A549 (cell line): ENCODE measurements around the gene ZNF497. TPM values are rescaled to one million over a fixed set of nuclear protein-coding genes. Genes with fewer than 3 reads are reported as not detected.

Experiments
- ATAC-seq, 2 experiments: fragments of 200-7000 bp in 1 of 2; fragments of >200 bp in 1 of 2; cut with Nextera tagmentation in 1 of 2; cut with Tn5 transposase in 1 of 2; 3 replicates each; pipeline versions ENCODE4 v1.8.0 to v1.9.1; 2018 to 2020; ENCODE audit warnings: mild to moderate bottlenecking in 1 of 2, moderate library complexity in 1 of 2
- CTCF ChIA-PET: fragments of 300-600 bp; sonication (Branson Sonifier 250); formaldehyde crosslinking; extraction: SDS; loops from one replicate; lab custom pipeline; 2021; ENCODE audit warnings: antibody characterized with exemption, inconsistent platforms; lab: Yijun Ruan, JAX
- POLR2A ChIA-PET: fragments of 350-600 bp; formaldehyde crosslinking; extraction: SDS; loops from one replicate; lab custom pipeline; 2021; ENCODE audit warnings: antibody characterized with exemption, inconsistent platforms; lab: Yijun Ruan, JAX
- DNase-seq, 2 experiments: peaks; one replicate each; pipeline versions ENCODE4 v3.0.0 to v3.0.0-alpha.2; 2011 to 2016; ENCODE audit warnings: low read depth in 1 of 2, low spot score in 1 of 2
- FAIRE-seq: peaks from 2 replicates; lab custom pipeline; 2011; peaks lifted over from hg19 to GRCh38; lab: Jason Lieb, UNC
- H3K27ac ChIP-seq, 2 experiments: fragments of >200 bp; sonication (Bioruptor Twin); formaldehyde crosslinking; 3 replicates each; pipeline ENCODE4 v1.5.1; 2016 to 2017
- H3K4me1 ChIP-seq: fragments of >200 bp; sonication (Bioruptor Twin); formaldehyde crosslinking; 3 replicates; pipeline ENCODE4 v1.6.1; 2016
- H3K4me2 ChIP-seq: fragments of >200 bp; sonication (Bioruptor Twin); formaldehyde crosslinking; 3 replicates; pipeline ENCODE4 v1.6.1; 2016
- H3K4me3 ChIP-seq: fragments of >200 bp; sonication (Bioruptor Twin); formaldehyde crosslinking; 3 replicates; pipeline ENCODE4 v1.5.1; 2016
- H3K9me3 ChIP-seq: fragments of >200 bp; sonication (Bioruptor Twin); formaldehyde crosslinking; 3 replicates; pipeline ENCODE4 v1.6.1; 2016
- BCL3 ChIP-seq: fragments of >200 bp; sonication (Bioruptor Twin); formaldehyde crosslinking; IDR thresholded peaks from 3 replicates; pipeline ENCODE4 v1.6.1; 2016
- CBX2 ChIP-seq: fragments of 200-600 bp; sonication (generic); IDR thresholded peaks from 2 replicates; pipeline ENCODE4 v1.6.1; 2016; ENCODE audit warnings: low read depth, mild to moderate bottlenecking, borderline replicate concordance
- CBX8 ChIP-seq: fragments of 200-600 bp; sonication (generic); IDR thresholded peaks from 2 replicates; pipeline ENCODE4 v1.6.1; 2016
- CEBPB ChIP-seq, 2 experiments: fragments of >200 bp in 1 of 2; sonication (Bioruptor Twin) in 1 of 2; formaldehyde crosslinking in 1 of 2; IDR thresholded peaks; 2 replicates each; pipeline ENCODE4 v1.6.1; 2012 to 2016
- CHD2 ChIP-seq: fragments of 150-350 bp; IDR thresholded peaks from 2 replicates; pipeline ENCODE4 v1.6.1; 2014; ENCODE audit warnings: low read length; ENCODE audit not compliant: partially characterized antibody
- CTCF ChIP-seq: fragments of >200 bp; sonication (Bioruptor Twin); formaldehyde crosslinking; IDR thresholded peaks from 3 replicates; pipeline ENCODE4 v1.5.1; 2016
- ELK1 ChIP-seq: fragments of 150-350 bp; IDR thresholded peaks from 2 replicates; pipeline ENCODE4 v1.6.1; 2014; ENCODE audit warnings: low read depth, mild to moderate bottlenecking, low read length
- FOSL2 ChIP-seq, 2 experiments: fragments of 450-650 bp in 1 of 2; fragments of >200 bp in 1 of 2; sonication (Bioruptor Twin) in 1 of 2; formaldehyde crosslinking; IDR thresholded peaks; 2 replicates each; pipeline versions ENCODE4 v1.5.0 to v1.6.1; 2016 to 2020; ENCODE audit warnings: mild to moderate bottlenecking in 1 of 2, moderate library complexity in 1 of 2
- HMGXB4 ChIP-seq: fragments of 250-450 bp; sonication (Bioruptor Pico); IDR thresholded peaks from 2 replicates; pipeline ENCODE4 v1.5.0; 2021; ENCODE audit warnings: mild to moderate bottlenecking, moderate library complexity, borderline replicate concordance
- HOXA7 ChIP-seq: fragments of 250-450 bp; sonication (Bioruptor Pico); IDR thresholded peaks from 2 replicates; pipeline ENCODE4 v1.5.0; 2020; ENCODE audit warnings: mild to moderate bottlenecking, moderate library complexity
- KDM5A ChIP-seq: fragments of 200-600 bp; sonication (generic); IDR thresholded peaks from 2 replicates; pipeline ENCODE4 v1.6.1; 2016; ENCODE audit warnings: antibody characterized with exemption, mild to moderate bottlenecking
- MAFK ChIP-seq: fragments of 450-650 bp; IDR thresholded peaks from 2 replicates; pipeline ENCODE4 v1.6.1; 2014; ENCODE audit not compliant: partially characterized antibody
- MYC ChIP-seq: IDR thresholded peaks from 2 replicates; pipeline ENCODE4 v1.6.1; 2012; ENCODE audit warnings: mild to moderate bottlenecking, inconsistent platforms, low read length, improper control_type of control experiment, borderline replicate concordance
- NFE2L2 ChIP-seq: fragments of 150-350 bp; conservative IDR thresholded peaks from 2 replicates; pipeline ENCODE4 v1.6.1; 2014; ENCODE audit warnings: low read length
- RAD21 ChIP-seq, 2 experiments: fragments of >200 bp in 1 of 2; sonication (Bioruptor Twin) in 1 of 2; formaldehyde crosslinking in 1 of 2; IDR thresholded peaks in 1 of 2; conservative IDR thresholded peaks in 1 of 2; 2 replicates in 1 of 2; 3 replicates in 1 of 2; pipeline ENCODE4 v1.6.1; 2012 to 2018; ENCODE audit warnings: inconsistent platforms in 1 of 2
- RARB ChIP-seq: fragments of 250-450 bp; sonication (Bioruptor Pico); IDR thresholded peaks from 2 replicates; pipeline ENCODE4 v1.8.0; 2021; ENCODE audit warnings: mild to moderate bottlenecking, moderate library complexity
- RCOR1 ChIP-seq: fragments of 150-350 bp; IDR thresholded peaks from 2 replicates; pipeline ENCODE4 v1.6.1; 2014; ENCODE audit warnings: antibody characterized with exemption, low read length, low read depth
- RFX5 ChIP-seq: fragments of 450-650 bp; IDR thresholded peaks from 2 replicates; pipeline ENCODE4 v1.7.1; 2014; ENCODE audit warnings: antibody characterized with exemption, mild to moderate bottlenecking, moderate library complexity
- SMC3 ChIP-seq: fragments of >200 bp; sonication (Bioruptor Twin); formaldehyde crosslinking; IDR thresholded peaks from 3 replicates; pipeline ENCODE4 v1.6.1; 2018; ENCODE audit warnings: inconsistent platforms
- SREBF2 ChIP-seq: fragments of 450-650 bp; IDR thresholded peaks from 2 replicates; pipeline ENCODE4 v1.6.1; 2014; ENCODE audit warnings: mild to moderate bottlenecking, moderate library complexity
- ZFP36 ChIP-seq: fragments of 450-650 bp; IDR thresholded peaks from 2 replicates; pipeline ENCODE4 v1.6.1; 2014; ENCODE audit warnings: borderline replicate concordance; ENCODE audit not compliant: partially characterized antibody
- ZSCAN20 ChIP-seq: fragments of 250-450 bp; sonication (Bioruptor Pico); IDR thresholded peaks from 2 replicates; pipeline ENCODE4 v1.8.0; 2022; ENCODE audit warnings: mild to moderate bottlenecking, moderate library complexity
- WGBS: methylation state at CpG from one replicate; pipeline ENCODE4 v1.1.6; 2017; ENCODE audit errors: missing lambda C conversion rate; 5-methylcytosine and 5-hydroxymethylcytosine counted together
- polyA plus RNA-seq, 4 experiments: library from polyadenylated mRNA; depleted of rRNA in 3 of 4; stranded (reverse); fragments of >200 nt; fragmentation: RNase III in 1 of 4; extraction: RNeasy Plus Mini Kit Qiagen cat#74134 plus additional on column Dnase treatment in 1 of 4; gene quantifications; 2 replicates in 3 of 4; 3 replicates in 1 of 4; pipeline ENCODE4 v1.2.3, GENCODE V29; 2011 to 2017

Gene ZNF497
- polyA plus RNA-seq, 2 of the 4 experiments (the other 2 are of a cell fraction) = 1.1 to 2.0 TPM

GRCh38 chr19:58374200-58374599 lies 11.6 kb upstream of the ZNF497 start:
- CTCF ChIA-PET = interaction anchor here (2.6 kb wide), 1 partner anchor 10 kb away, joined by 10 read pairs; no protein-coding TSS in a partner anchor
- no peak for FAIRE-seq
- ATAC-seq = no peak
- Histone ChIP-seq H3K4me1 (no peaks in the 10 kb centered on the region), H3K9me3 (no peaks in the 10 kb centered on the region; the same call in 2 of the 3 replicates), H3K4me2 (no peak overlapping the region), H3K4me3 (no peak overlapping the region), H3K27ac (no peak overlapping the region)
- no peak for DNase-seq
- WGBS = 81% methylated on average over 4 of the region's 4 CpGs
- no peak for TF ChIP-seq RCOR1
- TF ChIP-seq CEBPB (IDR thresholded peaks at IDR 0.05) = peak in 1 of 2 experiments; percentile 6; a peak in 1 of 4 replicates
- TF ChIP-seq HOXA7 (CRISPR knock-in tag) = no peak
- no peak for TF ChIP-seq SMC3
- no peak for TF ChIP-seq CTCF
- no peak for TF ChIP-seq MYC
- no peak for TF ChIP-seq ZSCAN20 (CRISPR knock-in tag)
- no peak for TF ChIP-seq MAFK
- POLR2A ChIA-PET = interaction anchor here (1.8 kb wide), 1 partner anchor 11 kb away, joined by 20 read pairs; the partner anchor contains the start of gene ZNF497

GRCh38 chr19:58372311-58373133 lies 10.0 kb upstream of the ZNF497 start:
- peak; percentile 39 to 45; a peak in 3 of 6 replicates for ATAC-seq
- DNase-seq = no peak
- FAIRE-seq = no peak
- ChIA-PET CTCF (interaction anchor here (2.6 kb wide), 1 partner anchor 8 kb away, joined by 10 read pairs; no protein-coding TSS in a partner anchor), POLR2A (interaction anchor here (1.5 to 1.8 kb wide), 2 partner anchors 9 to 10 kb away, joined by 7 to 20 read pairs; partner anchors contain the start of gene ZNF497)
- no peak overlapping the region for H3K4me3 ChIP-seq
- TF ChIP-seq FOSL2 (IDR thresholded peaks at IDR 0.05) (no peak), FOSL2 (CRISPR knock-in tag; IDR thresholded peaks at IDR 0.05) (peak; percentile 16; the same call in 1 of the 2 replicates), NFE2L2 (no peak), CHD2 (no peak), MAFK (peak; percentile 42), RAD21 (conservative IDR thresholded peaks at IDR 0.05 in 1 of 2, IDR thresholded peaks at IDR 0.05 in 1 of 2) (0 out of 5 replicates have a peak, but pooled peaks of 1 of the 2 experiments have one; percentile 21)
- H3K27ac ChIP-seq = no peak overlapping the region
- H3K4me1 ChIP-seq = no peaks in the 10 kb centered on the region
- no peaks in the 10 kb centered on the region; the same call in 2 of the 3 replicates for H3K9me3 ChIP-seq
- no peak overlapping the region for H3K4me2 ChIP-seq
- WGBS = 63% methylated on average over 15 of the region's 15 CpGs

- CTCF ChIA-PET = interaction anchor here (0.9 kb wide), 1 partner anchor 151 kb away, joined by 3 read pairs; the partner anchor contains the start of gene ZBTB45
- POLR2A ChIA-PET = no interaction called here
- no peak overlapping the region for H3K27ac ChIP-seq
- WGBS = 86% methylated on average over 38 of the region's 68 CpGs
- DNase-seq (no peak), FAIRE-seq (no peak), ATAC-seq (no peak)
- H3K4me2 ChIP-seq = no peak overlapping the region
- H3K4me3 ChIP-seq = no peak overlapping the region
- no peaks in the 10 kb centered on the region; the same call in 2 of the 3 replicates for H3K9me3 ChIP-seq
- H3K4me1 ChIP-seq = no peaks in the 10 kb centered on the region
- TF ChIP-seq NFE2L2 = no peak
- no peak for TF ChIP-seq CBX2
- TF ChIP-seq KDM5A = no peak
- no peak for TF ChIP-seq ELK1
- TF ChIP-seq RARB (CRISPR knock-in tag) = no peak
- TF ChIP-seq SREBF2 = no peak
- no peak for TF ChIP-seq CBX8
- TF ChIP-seq RFX5 = no peak
- TF ChIP-seq MYC = no peak
- TF ChIP-seq BCL3 = no peak
- TF ChIP-seq HMGXB4 = no peak
- no peak for TF ChIP-seq ZFP36
These were observed 6.2 kb upstream of the ZNF497 start for GRCh38 chr19:58368561-58369360.
